ENCODE measurements around the gene RFX6. TPM values are rescaled to one million over a fixed set of nuclear protein-coding genes. Genes with fewer than 3 reads are reported as not detected.

The RFX6 gene
- total RNA-seq, 2 donors from 2014 or later = 0.22 to 1.2 TPM

- Histone ChIP-seq H3K36me3 (ENCODE audit: control insufficient read depth, insufficient read depth, low read length) (no peaks in the 10 kb centered on the region), H3K4me3 (ENCODE audit: low read length) (no peak overlapping the region), H3K27ac (ENCODE audit: low read depth, low read length) (no peak overlapping the region), H3K27me3 (ENCODE audit: control insufficient read depth, insufficient read depth, low read length, poor library complexity, severe bottlenecking) (no peaks in the 10 kb centered on the region), H3K4me1 (ENCODE audit: control insufficient read depth, insufficient read depth, low read length) (no peaks in the 10 kb centered on the region), H3K9me3 (ENCODE audit: control insufficient read depth, low read length) (no peaks in the 10 kb centered on the region), H3K9ac (ENCODE audit: extremely low read depth, low read length, poor library complexity, severe bottlenecking) (no peak overlapping the region)
- H3K36me3 Mint-ChIP-seq (ENCODE audit: low read depth) = no peaks in the 10 kb centered on the region
- no peak overlapping the region for H3K27ac Mint-ChIP-seq
- TF ChIP-seq CTCF (conservative IDR thresholded peaks at IDR 0.05) = no peak
- no peak for DNase-seq
- no peaks in the 10 kb centered on the region for H3K4me1 Mint-ChIP-seq
- no peaks in the 10 kb centered on the region for H3K9me3 Mint-ChIP-seq
- 77 to 100% methylated on average over 2 to 5 of the region's 6 CpGs for WGBS, 2 experiments (ENCODE audit: insufficient coverage in 1 of 2, insufficient read length in 1 of 2)
- no peaks in the 10 kb centered on the region for H3K27me3 Mint-ChIP-seq (ENCODE audit: insufficient read depth)
- H3K4me3 Mint-ChIP-seq = no peak overlapping the region
These were observed 89.9 kb downstream of the RFX6 start for GRCh38 chr6:116966675-116967576.

DNA sequence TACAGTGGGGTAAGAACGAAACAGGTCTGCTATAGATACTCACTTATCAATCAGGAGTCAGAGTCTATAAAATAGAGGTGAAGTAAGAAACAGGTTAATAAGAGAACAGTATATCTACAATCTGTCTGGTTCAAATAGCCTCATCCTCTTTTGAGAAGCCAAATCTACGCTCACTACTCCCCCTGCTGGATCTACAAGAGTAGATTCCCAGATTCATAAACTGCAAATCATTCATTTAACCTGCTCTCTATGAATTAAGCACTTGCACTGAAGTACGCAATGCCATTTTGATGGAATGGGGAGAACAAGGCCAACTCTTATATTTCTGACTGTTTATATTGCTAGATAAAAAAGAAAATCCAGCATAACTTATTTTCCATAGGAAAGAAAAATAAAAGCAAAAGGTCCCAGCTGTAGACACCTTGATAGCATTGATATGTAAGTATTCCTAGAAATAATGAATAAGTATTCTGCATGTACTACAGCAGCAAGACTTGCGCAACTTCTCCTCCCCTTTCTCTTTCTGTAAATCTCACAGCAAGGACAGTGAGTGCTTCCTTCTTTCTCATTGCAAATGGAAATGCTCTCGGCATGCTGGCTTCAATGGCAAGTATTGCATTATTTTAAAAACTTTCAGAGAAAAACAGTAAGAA lies 92.3 kb downstream of the RFX6 start:
- DNase-seq = peak; percentile 55
- Histone ChIP-seq H3K36me3 (ENCODE audit: control insufficient read depth, insufficient read depth, low read length) (no peaks in the 10 kb centered on the region), H3K4me1 (ENCODE audit: control insufficient read depth, insufficient read depth, low read length) (no peaks in the 10 kb centered on the region), H3K27ac (ENCODE audit: low read depth, low read length) (no peak overlapping the region), H3K4me3 (ENCODE audit: low read length) (no peak overlapping the region), H3K9ac (ENCODE audit: extremely low read depth, low read length, poor library complexity, severe bottlenecking) (no peak overlapping the region), H3K9me3 (ENCODE audit: control insufficient read depth, low read length) (no peaks in the 10 kb centered on the region), H3K27me3 (ENCODE audit: control insufficient read depth, insufficient read depth, low read length, poor library complexity, severe bottlenecking) (no peaks in the 10 kb centered on the region)
- Mint-ChIP-seq H3K36me3 (ENCODE audit: low read depth) (no peaks in the 10 kb centered on the region), H3K4me3 (no peak overlapping the region), H3K27me3 (ENCODE audit: insufficient read depth) (no peaks in the 10 kb centered on the region), H3K4me1 (no peaks in the 10 kb centered on the region), H3K27ac (no peak overlapping the region), H3K9me3 (no peaks in the 10 kb centered on the region)
- peak; percentile 90 for TF ChIP-seq CTCF (conservative IDR thresholded peaks at IDR 0.05)
- WGBS, 2 experiments (ENCODE audit: insufficient coverage in 1 of 2, insufficient read length in 1 of 2) = 25 to 36% methylated on average over 2 to 5 of the region's 5 CpGs

DNA sequence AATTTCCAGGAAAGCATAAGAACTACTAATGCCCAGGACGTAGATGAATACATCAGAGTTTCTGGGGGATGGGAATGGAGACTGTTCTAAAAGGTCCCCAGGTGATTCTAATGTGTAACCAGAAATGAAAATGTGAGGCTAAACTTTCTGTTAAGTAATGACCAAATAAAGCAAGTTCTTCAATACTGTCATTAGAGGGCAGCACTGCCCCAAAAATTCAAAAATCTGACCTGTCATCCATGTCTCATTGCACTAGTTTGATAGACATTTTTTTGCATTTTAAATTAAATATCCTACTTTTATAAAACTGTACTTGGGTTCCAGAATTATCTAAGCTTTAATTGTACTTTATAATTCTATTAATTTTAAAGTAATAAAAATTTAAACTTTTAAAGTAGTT lies 94.9 kb downstream of the RFX6 start:
- H3K9me3 ChIP-seq (ENCODE audit: control insufficient read depth, low read length) = no peaks in the 10 kb centered on the region
- H3K4me1 Mint-ChIP-seq = no peaks in the 10 kb centered on the region
- no peaks in the 10 kb centered on the region for H3K27me3 ChIP-seq (ENCODE audit: control insufficient read depth, insufficient read depth, low read length, poor library complexity, severe bottlenecking)
- H3K27ac ChIP-seq (ENCODE audit: low read depth, low read length) = no peak overlapping the region
- H3K4me3 ChIP-seq (ENCODE audit: low read length) = no peak overlapping the region
- DNase-seq = peak; percentile 65
- H3K36me3 ChIP-seq (ENCODE audit: control insufficient read depth, insufficient read depth, low read length) = no peaks in the 10 kb centered on the region
- H3K27me3 Mint-ChIP-seq (ENCODE audit: insufficient read depth) = peaks cover 2% of the 10 kb centered on the region
- H3K4me1 ChIP-seq (ENCODE audit: control insufficient read depth, insufficient read depth, low read length) = no peaks in the 10 kb centered on the region
- H3K4me3 Mint-ChIP-seq = no peak overlapping the region
- WGBS, 2 experiments (ENCODE audit: insufficient coverage in 1 of 2, insufficient read length in 1 of 2) = 0% methylated on average over 1 of the region's 1 CpG
- no peak overlapping the region for H3K9ac ChIP-seq (ENCODE audit: extremely low read depth, low read length, poor library complexity, severe bottlenecking)
- no peaks in the 10 kb centered on the region for H3K36me3 Mint-ChIP-seq (ENCODE audit: low read depth)
- H3K27ac Mint-ChIP-seq = no peak overlapping the region
- H3K9me3 Mint-ChIP-seq = no peaks in the 10 kb centered on the region
- peak; percentile 89 for TF ChIP-seq CTCF (conservative IDR thresholded peaks at IDR 0.05)
